H1 (cell line): ENCODE measurements around the gene GPR156. TPM values are rescaled to one million over a fixed set of nuclear protein-coding genes. Genes with fewer than 3 reads are reported as not detected.

Experiments
- CTCF ChIA-PET: fragments of 300-600 bp; sonication (Branson Sonifier 250); formaldehyde crosslinking; loops from one replicate; lab custom pipeline; 2021; ENCODE audit not compliant: partially characterized antibody; lab: Charles Lee
- POLR2A ChIA-PET: fragments of 300-600 bp; sonication (Branson Sonifier 250); formaldehyde crosslinking; loops from one replicate; lab custom pipeline; 2021; ENCODE audit warnings: inconsistent platforms; ENCODE audit not compliant: partially characterized antibody; lab: Charles Lee
- DNase-seq, 2 experiments: peaks; one replicate each; pipeline versions ENCODE4 v3.0.0 to v3.0.0-alpha.2; 2010 to 2022; ENCODE audit warnings: low spot score in 2 of 2, low read depth in 1 of 2, mixed read lengths in 1 of 2
- FAIRE-seq: peaks from 2 replicates; lab custom pipeline; 2011; peaks lifted over from hg19 to GRCh38; lab: Jason Lieb, UNC
- H2AFZ ChIP-seq: 2 replicates; pipeline ENCODE4 v1.8.1; 2012; ENCODE audit warnings: low read length, inconsistent platforms
- H2AK5ac ChIP-seq: 2 replicates; pipeline ENCODE4 v1.6.1; 2013; ENCODE audit warnings: low read depth, low read length
- H2BK120ac ChIP-seq: replicated peaks from 2 replicates; pipeline ENCODE3; 2013; ENCODE audit warnings: low read depth, low read length, inconsistent platforms
- H2BK12ac ChIP-seq: 2 replicates; pipeline ENCODE4 v1.6.1; 2013; ENCODE audit warnings: low read depth, low read length
- H2BK15ac ChIP-seq: 2 replicates; pipeline ENCODE4 v1.6.1; 2013; ENCODE audit warnings: low read length
- H2BK20ac ChIP-seq: 2 replicates; pipeline ENCODE4 v1.6.1; 2013; ENCODE audit warnings: low read length
- H2BK5ac ChIP-seq: 2 replicates; pipeline ENCODE4 v1.6.1; 2013; ENCODE audit warnings: low read depth, low read length
- H3K14ac ChIP-seq: 2 replicates; pipeline ENCODE4 v1.6.1; 2013; ENCODE audit warnings: inconsistent platforms; ENCODE audit not compliant: insufficient read length
- H3K18ac ChIP-seq: 2 replicates; pipeline ENCODE4 v1.6.1; 2013; ENCODE audit warnings: low read length; ENCODE audit errors: extremely low read depth
- H3K23ac ChIP-seq: 2 replicates; pipeline ENCODE4 v1.6.1; 2013; ENCODE audit warnings: inconsistent platforms; ENCODE audit not compliant: insufficient read length
- H3K23me2 ChIP-seq: 2 replicates; pipeline ENCODE4 v1.6.1; 2013; ENCODE audit warnings: low read depth, low read length
- H3K27ac ChIP-seq: 2 replicates; pipeline ENCODE4 v1.6.1; 2011; ENCODE audit warnings: low read depth, low read length, inconsistent platforms
- H3K27me3 ChIP-seq, 4 experiments: replicated peaks in 1 of 4; 1 replicate in 1 of 4; 2 replicates in 3 of 4; pipeline versions ENCODE4 v1.6.1 to v1.8.1; 2011 to 2013; ENCODE audit warnings: low read length in 3 of 4, mild to moderate bottlenecking in 3 of 4, inconsistent platforms in 2 of 4, mixed read lengths in 2 of 4, moderate library complexity in 1 of 4; ENCODE audit not compliant: control insufficient read depth in 3 of 4, insufficient read depth in 3 of 4; ENCODE audit errors: extremely low read depth in 1 of 4
- H3K36me3 ChIP-seq, 4 experiments: 2 replicates each; pipeline versions ENCODE4 v1.6.1 to v1.8.1; 2011 to 2013; ENCODE audit warnings: mild to moderate bottlenecking in 4 of 4, low read length in 3 of 4, moderate library complexity in 2 of 4, control low read depth in 1 of 4, inconsistent platforms in 1 of 4; ENCODE audit not compliant: insufficient read depth in 4 of 4, control insufficient read depth in 2 of 4
- H3K4ac ChIP-seq: replicated peaks from 2 replicates; pipeline ENCODE3; 2013; ENCODE audit warnings: low read length, low read depth, mixed read lengths, inconsistent platforms; ENCODE audit not compliant: insufficient read length
- H3K4me1 ChIP-seq, 4 experiments: replicated peaks in 1 of 4; 1 replicate in 1 of 4; 2 replicates in 3 of 4; pipeline versions ENCODE4 v1.6.1 to v1.8.1; 2011 to 2013; ENCODE audit warnings: low read length in 3 of 4, inconsistent platforms in 2 of 4, mixed read lengths in 1 of 4; ENCODE audit not compliant: insufficient read depth in 4 of 4, control insufficient read depth in 3 of 4
- H3K4me2 ChIP-seq, 2 experiments: 2 replicates each; pipeline versions ENCODE4 v1.6.1 to v1.8.1; 2011 to 2013; ENCODE audit warnings: low read depth in 2 of 2, low read length in 2 of 2, control low read depth in 1 of 2, inconsistent platforms in 1 of 2, mild to moderate bottlenecking in 1 of 2; ENCODE audit not compliant: insufficient read depth in 1 of 2
- H3K4me3 ChIP-seq, 4 experiments: fragments of 200-600, 300-600 bp in 1 of 4; sonication (generic), shearing (Covaris generic), sonication (Bioruptor Twin) in 1 of 4; 2 replicates each; pipeline versions ENCODE4 v1.5.1 to v1.8.1; 2011 to 2016; ENCODE audit warnings: low read length in 4 of 4, low read depth in 3 of 4, control low read depth in 2 of 4, inconsistent platforms in 2 of 4, mild to moderate bottlenecking in 2 of 4, mixed read lengths in 1 of 4, moderate library complexity in 1 of 4; ENCODE audit not compliant: insufficient read depth in 2 of 4; ENCODE audit errors: extremely low read depth in 1 of 4
- H3K56ac ChIP-seq: replicated peaks from 2 replicates; pipeline ENCODE3; 2013; ENCODE audit warnings: low read depth, mild to moderate bottlenecking, mixed read lengths, low read length, inconsistent platforms; ENCODE audit not compliant: insufficient read length
- H3K79me1 ChIP-seq: 2 replicates; pipeline ENCODE4 v1.6.1; 2013; ENCODE audit warnings: low read depth, low read length, control low read depth
- H3K79me2 ChIP-seq, 2 experiments: 2 replicates each; pipeline versions ENCODE4 v1.6.1 to v1.8.1; 2012 to 2013; ENCODE audit warnings: low read length in 2 of 2, mild to moderate bottlenecking in 2 of 2, inconsistent platforms in 1 of 2; ENCODE audit not compliant: insufficient read depth in 2 of 2, control insufficient read depth in 1 of 2
- H3K9ac ChIP-seq, 4 experiments: replicated peaks in 1 of 4; 1 replicate in 1 of 4; 2 replicates in 3 of 4; pipeline versions ENCODE4 v1.6.1 to v1.8.1; 2011 to 2013; ENCODE audit warnings: low read depth in 3 of 4, low read length in 3 of 4, control low read depth in 2 of 4, mild to moderate bottlenecking in 2 of 4, moderate library complexity in 2 of 4, inconsistent platforms in 1 of 4; ENCODE audit errors: extremely low read depth in 1 of 4
- H3K9me3 ChIP-seq, 2 experiments: 2 replicates each; pipeline versions ENCODE4 v1.6.1 to v1.8.1; 2012 to 2013; ENCODE audit warnings: mild to moderate bottlenecking in 2 of 2, moderate library complexity in 2 of 2, control low read depth in 1 of 2, inconsistent platforms in 1 of 2, low read depth in 1 of 2, low read length in 1 of 2, mixed read lengths in 1 of 2; ENCODE audit not compliant: insufficient read depth in 2 of 2
- H4K20me1 ChIP-seq, 2 experiments: replicated peaks in 1 of 2; 2 replicates each; pipeline versions ENCODE3 to v1.8.1; 2011 to 2013; ENCODE audit warnings: inconsistent platforms in 2 of 2, low read length in 2 of 2, mild to moderate bottlenecking in 1 of 2; ENCODE audit not compliant: insufficient read depth in 2 of 2, control insufficient read depth in 1 of 2
- H4K5ac ChIP-seq: 2 replicates; pipeline ENCODE4 v1.6.1; 2013; ENCODE audit warnings: low read length, low read depth, mixed read lengths, inconsistent platforms; ENCODE audit not compliant: insufficient read length
- H4K8ac ChIP-seq: 2 replicates; pipeline ENCODE4 v1.8.0; 2013; ENCODE audit warnings: mild to moderate bottlenecking, moderate library complexity, low read length, inconsistent platforms; ENCODE audit not compliant: insufficient read depth; ENCODE audit errors: extremely low read depth
- H4K91ac ChIP-seq: replicated peaks from 2 replicates; pipeline ENCODE3; 2013; ENCODE audit warnings: low read length, mixed read lengths, inconsistent platforms; ENCODE audit not compliant: insufficient read length
- ATF3 ChIP-seq: IDR thresholded peaks from 2 replicates; pipeline ENCODE4 v1.6.1; 2011; ENCODE audit warnings: low read depth, mild to moderate bottlenecking, low read length; ENCODE audit not compliant: insufficient read depth
- EGR1 ChIP-seq: IDR thresholded peaks from 2 replicates; pipeline ENCODE4 v1.6.1; 2011; ENCODE audit warnings: low read depth, low read length, borderline replicate concordance
- JUND ChIP-seq: IDR thresholded peaks from 2 replicates; pipeline ENCODE4 v1.6.1; 2011; ENCODE audit warnings: mild to moderate bottlenecking, improper control_type of control experiment, low read length
- KDM4A ChIP-seq: IDR thresholded peaks from one replicate; pipeline ENCODE4 v1.7.1; 2012; ENCODE audit warnings: low read depth, mild to moderate bottlenecking, moderate library complexity, low read length, inconsistent platforms; ENCODE audit not compliant: severe bottlenecking
- KDM5A ChIP-seq: fragments of 200-600 bp; IDR thresholded peaks from 2 replicates; pipeline ENCODE4 v1.7.1; 2012; ENCODE audit warnings: mild to moderate bottlenecking, low read length, inconsistent platforms, mixed read lengths
- MAFK ChIP-seq: IDR thresholded peaks from 2 replicates; pipeline ENCODE4 v1.6.1; 2012; ENCODE audit warnings: low read depth, mild to moderate bottlenecking, improper control_type of control experiment, low read length
- PHF8 ChIP-seq: fragments of 200-600 bp; sonication (generic); conservative IDR thresholded peaks from 2 replicates; pipeline ENCODE4 v1.7.1; 2012; ENCODE audit warnings: low read depth, mild to moderate bottlenecking, inconsistent platforms, low read length, moderate library complexity
- POU5F1 ChIP-seq: IDR thresholded peaks from 2 replicates; pipeline ENCODE4 v1.6.1; 2011; ENCODE audit warnings: low read depth, mild to moderate bottlenecking, low read length, moderate library complexity
- RAD21 ChIP-seq, 2 experiments: IDR thresholded peaks in 1 of 2; conservative IDR thresholded peaks in 1 of 2; 2 replicates each; pipeline ENCODE4 v1.6.1; 2011; ENCODE audit warnings: low read depth in 2 of 2, low read length in 2 of 2, improper control_type of control experiment in 1 of 2, inconsistent platforms in 1 of 2, mild to moderate bottlenecking in 1 of 2, moderate library complexity in 1 of 2
- RBBP5 ChIP-seq: IDR thresholded peaks from 2 replicates; pipeline ENCODE4 v1.7.1; 2012; ENCODE audit warnings: low read depth, mild to moderate bottlenecking, inconsistent platforms, low read length, moderate library complexity, borderline replicate concordance
- SIN3A ChIP-seq, 2 experiments: IDR thresholded peaks in 1 of 2; conservative IDR thresholded peaks in 1 of 2; 2 replicates each; pipeline ENCODE4 v1.6.1; 2011 to 2012; ENCODE audit warnings: low read length in 2 of 2, improper control_type of control experiment in 1 of 2, low read depth in 1 of 2, mild to moderate bottlenecking in 1 of 2
- SP2 ChIP-seq: IDR thresholded peaks from 2 replicates; pipeline ENCODE4 v1.6.1; 2012; ENCODE audit warnings: mild to moderate bottlenecking, low read length, inconsistent platforms
- SP4 ChIP-seq: IDR thresholded peaks from 2 replicates; pipeline ENCODE4 v1.6.1; 2012; ENCODE audit warnings: low read length, inconsistent platforms
- SUZ12 ChIP-seq: fragments of 200-600 bp; sonication (generic); IDR thresholded peaks from 2 replicates; pipeline ENCODE4 v1.6.1; 2012; ENCODE audit warnings: mild to moderate bottlenecking, inconsistent platforms, low read length, moderate library complexity, mixed read lengths
- TAF1 ChIP-seq: IDR thresholded peaks from 2 replicates; pipeline ENCODE4 v1.6.1; 2011; ENCODE audit warnings: mild to moderate bottlenecking, low read depth, low read length
- polyA plus RNA-seq, 7 experiments: library from polyadenylated mRNA; depleted of rRNA in 3 of 7; stranded (reverse) in 5 of 7; unstranded in 2 of 7; fragments of >200 nt in 5 of 7; fragments of 200-250 nt in 2 of 7; gene quantifications; 1 replicate in 5 of 7; 2 replicates in 1 of 7; 4 replicates in 1 of 7; pipeline versions ENCODE4 v1.2.1 to v1.2.3, GENCODE V29; 2011 to 2013; ENCODE audit warnings: missing spikeins in 2 of 7, mixed read lengths in 2 of 7
- total RNA-seq: library from RNA; stranded (reverse); fragmentation: NEBNext Ultra II Directional; extraction: Animal tissue kit (Norgen Biotek cat#: 25700); gene quantifications from 2 replicates; pipeline ENCODE4 v1.2.1, GENCODE V29; 2021

Gene GPR156
- total and polyA plus RNA-seq, 2 of the 8 experiments (the other 6 are each of a cell fraction or from before 2014, with no cell fraction given): 1.6 to 1.8 TPM

- Histone ChIP-seq H2AK5ac (no peak overlapping the region), H3K27ac (no peak overlapping the region), H4K5ac (no peak overlapping the region), H2BK15ac (no peak overlapping the region), H2BK20ac (no peak overlapping the region), H3K14ac (no peak overlapping the region), H3K23me2 (no peaks in the 10 kb centered on the region), H2BK12ac (no peak overlapping the region), H2AFZ (no peak overlapping the region), H3K9ac (no peak overlapping the region), H3K27me3 (no peaks in the 10 kb centered on the region; a peak in 1 of 7 replicates), H4K91ac (no peak overlapping the region), H3K79me2 (no peaks in the 10 kb centered on the region), H3K56ac (no peak overlapping the region), H3K9me3 (no peaks in the 10 kb centered on the region), H2BK120ac (no peak overlapping the region), H3K18ac (no peak overlapping the region), H4K20me1 (no peaks in the 10 kb centered on the region), H3K36me3 (no peaks in the 10 kb centered on the region), H3K4me2 (no peak overlapping the region), H2BK5ac (no peak overlapping the region), H3K4me1 (no peaks in the 10 kb centered on the region), H3K4ac (no peak overlapping the region), H3K4me3 (no peak overlapping the region), H3K79me1 (no peaks in the 10 kb centered on the region), H3K23ac (no peak overlapping the region), H4K8ac (no peak overlapping the region)
- ChIA-PET CTCF (interaction anchor here (0.6 to 3.0 kb wide), 20 partner anchors 18 to 418 kb away, joined by 3 to 35 read pairs (median 5); partner anchors contain the start of gene LRRC58), POLR2A (interaction anchor here (1.1 kb wide), 1 partner anchor 314 kb away, joined by 3 read pairs; no protein-coding TSS in a partner anchor)
- FAIRE-seq (no peak), DNase-seq (no peak)
- TF ChIP-seq KDM5A (no peak), JUND (no peak), KDM4A (no peak), TAF1 (no peak), ATF3 (no peak), POU5F1 (no peak), RBBP5 (no peak), SIN3A (conservative IDR thresholded peaks at IDR 0.05 in 1 of 2, IDR thresholded peaks at IDR 0.05 in 1 of 2; ENCODE audit: low read depth in 1 of 2, low read length in 2 of 2) (no peak), MAFK (no peak), RAD21 (IDR thresholded peaks at IDR 0.05 in 1 of 2, conservative IDR thresholded peaks at IDR 0.05 in 1 of 2; ENCODE audit: low read depth in 2 of 2, low read length in 2 of 2) (no peak), SUZ12 (no peak), EGR1 (no peak), SP4 (no peak), PHF8 (no peak), SP2 (no peak)
Observed at GRCh38 chr3:120245386-120245785, 39.6 kb downstream of the GPR156 start.
